GM21825 (cell line): Measurements from ENCODE around the gene VPS13A.
"Not testable (repeated sequence)": the region's sequence is repeated elsewhere in the genome, so short reads cannot be mapped to it uniquely, and the experiment has no call there.

Experiments
- ATAC-seq: cut with Tn5 transposase; IDR thresholded peaks from one replicate; pipeline ENCODE4 v1.9.1; 2021; ENCODE audit warnings: mild to moderate bottlenecking, moderate library complexity; ENCODE audit not compliant: unreplicated experiment

The VPS13A gene

GRCh38 chr9:77421506-77422265 is 244.4 kb downstream of the VPS13A start:
- ATAC-seq: no peak

GRCh38 chr9:77422969-77423368 is 245.6 kb downstream of the VPS13A start:
- ATAC-seq: no peak

GRCh38 chr9:77423841-77424240 is 246.5 kb downstream of the VPS13A start:
- ATAC-seq: no peak

GRCh38 chr9:77424993-77425392 is 247.7 kb downstream of the VPS13A start:
- no peak for ATAC-seq

GRCh38 chr9:77426712-77427111 is 249.4 kb downstream of the VPS13A start:
- ATAC-seq: no peak

- ATAC-seq: no peak
These were observed 250.1 kb downstream of the VPS13A start for GRCh38 chr9:77427256-77427927.

- no peak for ATAC-seq
These were observed 252.6 kb downstream of the VPS13A start for GRCh38 chr9:77429928-77430327.

- ATAC-seq: no peak
These were observed 254.7 kb downstream of the VPS13A start for GRCh38 chr9:77432053-77432452.

- ATAC-seq: peak; percentile 77
These were observed 256.5 kb downstream of the VPS13A start for GRCh38 chr9:77433675-77434445.

GRCh38 chr9:77435277-77435676 is 257.9 kb downstream of the VPS13A start:
- no peak for ATAC-seq

GRCh38 chr9:77435688-77436087 is 258.4 kb downstream of the VPS13A start:
- ATAC-seq: no peak

- no peak for ATAC-seq
These were observed 261.3 kb downstream of the VPS13A start for GRCh38 chr9:77438653-77439052.

- no peak for ATAC-seq
These were observed 262.7 kb downstream of the VPS13A start for GRCh38 chr9:77440057-77440456.

GRCh38 chr9:77441124-77441523 is 263.8 kb downstream of the VPS13A start:
- ATAC-seq: not testable (repeated sequence)

- no peak for ATAC-seq
These were observed 265.1 kb downstream of the VPS13A start for GRCh38 chr9:77442436-77442835.

GRCh38 chr9:77447646-77448045 is 270.3 kb downstream of the VPS13A start:
- no peak for ATAC-seq

- ATAC-seq: no peak
These were observed 272.1 kb downstream of the VPS13A start for GRCh38 chr9:77449240-77450084.

GRCh38 chr9:77450085-77450475 is 272.7 kb downstream of the VPS13A start:
- ATAC-seq: no peak

GRCh38 chr9:77451507-77451906 is 274.2 kb downstream of the VPS13A start:
- ATAC-seq: no peak

- ATAC-seq: no peak
These were observed 276.7 kb downstream of the VPS13A start for GRCh38 chr9:77453825-77454647.
